ENCODE data around the gene DNAH6. TPM values are rescaled to one million over a fixed set of nuclear protein-coding genes. Genes with fewer than 3 reads are reported as not detected.

DNAH6 gene
- total RNA-seq, 2 donors from 2014 or later: 0.24 to 0.30 TPM

GRCh38 chr2:84830758-84831500 lies 314.6 kb downstream of the DNAH6 start:
- no peak for TF ChIP-seq CTCF (IDR thresholded peaks at IDR 0.05)
- Histone ChIP-seq H3K4me1 (no peaks in the 10 kb centered on the region), H3K4me3 (no peak overlapping the region), H3K27me3 (no peaks in the 10 kb centered on the region), H3K36me3 (no peaks in the 10 kb centered on the region), H3K9me3 (peaks cover 0 to 12% of the 10 kb centered on the region in 2 donors), H3K27ac (no peak overlapping the region)
- DNase-seq (ENCODE audit: low spot score): no peak

DNA sequence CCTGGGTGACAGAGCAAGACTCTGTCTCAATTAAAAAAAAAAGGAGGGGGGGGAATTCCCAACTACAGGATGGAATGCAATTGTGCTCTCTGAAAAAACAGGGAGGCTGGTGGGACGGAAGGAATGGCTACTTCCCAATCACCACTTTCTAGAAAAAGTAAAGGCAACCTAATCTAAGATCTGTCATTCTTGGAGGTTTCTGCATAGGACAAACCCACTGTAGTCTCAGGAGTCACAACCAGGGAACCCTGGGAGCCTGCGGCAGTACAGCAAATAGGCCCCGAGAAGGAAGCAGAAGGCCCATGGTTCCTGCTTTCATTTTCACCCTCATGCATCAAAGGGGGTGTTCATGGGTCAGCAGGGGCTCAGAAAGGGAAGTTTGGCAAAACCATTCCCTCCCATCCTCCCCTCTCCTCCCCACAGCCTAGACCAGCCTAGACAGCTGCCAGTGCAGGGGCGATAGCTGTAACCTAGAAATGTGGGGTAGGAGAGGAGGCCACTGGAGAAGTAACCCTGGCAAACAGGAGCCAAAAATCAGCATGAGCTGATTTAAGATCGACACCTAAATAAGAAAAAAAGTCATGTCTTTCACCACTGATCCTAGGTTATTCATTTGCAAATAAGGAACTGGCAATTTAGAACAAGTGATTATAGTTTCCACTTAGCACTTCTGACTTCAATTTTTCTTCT lies 316.6 kb downstream of the DNAH6 start:
- Histone ChIP-seq H3K36me3 (no peaks in the 10 kb centered on the region), H3K9me3 (peaks cover 0 to 17% of the 10 kb centered on the region in 2 donors), H3K4me3 (no peak overlapping the region), H3K27me3 (no peaks in the 10 kb centered on the region), H3K27ac (no peak overlapping the region), H3K4me1 (no peaks in the 10 kb centered on the region)
- DNase-seq (ENCODE audit: low spot score): no peak
- no peak for TF ChIP-seq CTCF (IDR thresholded peaks at IDR 0.05)

- Histone ChIP-seq H3K4me3 (no peak overlapping the region), H3K27ac (no peak overlapping the region), H3K27me3 (no peaks in the 10 kb centered on the region), H3K4me1 (no peaks in the 10 kb centered on the region), H3K36me3 (no peaks in the 10 kb centered on the region), H3K9me3 (peaks cover 0 to 17% of the 10 kb centered on the region in 2 donors)
- no peak for DNase-seq (ENCODE audit: low spot score)
- TF ChIP-seq CTCF (IDR thresholded peaks at IDR 0.05): no peak
These were observed 317.3 kb downstream of the DNAH6 start for GRCh38 chr2:84833481-84834150.

GRCh38 chr2:84836215-84836614 lies 319.9 kb downstream of the DNAH6 start:
- DNase-seq (ENCODE audit: low spot score): no peak
- H3K27me3 ChIP-seq: no peaks in the 10 kb centered on the region
- no peak overlapping the region for H3K27ac ChIP-seq
- no peaks in the 10 kb centered on the region for H3K4me1 ChIP-seq
- TF ChIP-seq CTCF (IDR thresholded peaks at IDR 0.05): no peak
- H3K4me3 ChIP-seq: no peak overlapping the region
- H3K36me3 ChIP-seq: no peaks in the 10 kb centered on the region
- peaks cover 0 to 17% of the 10 kb centered on the region in 2 donors for H3K9me3 ChIP-seq

DNA sequence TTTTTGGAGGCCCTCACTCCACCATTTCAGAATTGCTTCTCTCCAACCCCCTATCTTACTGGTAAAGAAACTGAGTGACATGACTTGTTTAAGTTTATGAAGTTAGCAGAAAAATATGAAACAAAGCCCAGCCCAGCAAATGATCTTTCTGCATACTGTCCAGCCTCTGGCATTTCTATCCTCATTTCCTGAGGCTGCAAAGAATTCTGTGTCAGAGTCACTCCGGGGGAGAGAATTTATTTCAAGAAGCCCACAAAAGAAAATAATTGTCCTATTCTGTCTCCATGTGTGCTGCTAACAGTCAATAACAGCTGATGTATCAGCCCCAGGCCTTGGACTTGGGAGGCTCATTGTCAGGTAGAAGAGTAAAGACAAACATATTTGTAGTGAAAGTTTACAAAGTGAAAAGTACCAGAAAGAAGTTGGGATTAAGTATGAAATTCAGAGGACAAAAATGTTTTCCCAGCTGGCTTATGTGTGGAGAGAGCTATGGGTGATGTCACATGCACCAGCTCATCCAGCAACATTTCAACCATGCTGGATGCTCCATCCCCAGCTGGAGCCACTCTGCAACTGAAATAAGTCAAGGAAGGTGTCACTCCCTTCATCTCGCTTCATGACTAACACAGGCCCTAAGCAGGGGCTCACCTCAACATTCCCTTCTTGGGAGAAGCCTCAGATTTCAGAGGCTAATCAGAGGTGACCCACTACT lies 322.3 kb downstream of the DNAH6 start:
- no peaks in the 10 kb centered on the region for H3K36me3 ChIP-seq
- peaks cover 0 to 17% of the 10 kb centered on the region in 2 donors for H3K9me3 ChIP-seq
- H3K27ac ChIP-seq: no peak overlapping the region
- no peak overlapping the region for H3K4me3 ChIP-seq
- TF ChIP-seq CTCF (IDR thresholded peaks at IDR 0.05): no peak
- DNase-seq (ENCODE audit: low spot score): no peak
- no peaks in the 10 kb centered on the region for H3K4me1 ChIP-seq
- no peaks in the 10 kb centered on the region for H3K27me3 ChIP-seq
